H9 (cell line): ENCODE results near the gene BAHD1. TPM values are rescaled to one million over a fixed set of nuclear protein-coding genes. Genes with fewer than 3 reads are reported as not detected.

Experiments
- DNase-seq: peaks from one replicate; pipeline ENCODE4 v3.0.0-alpha.2; 2017
- H2AFZ ChIP-seq: one replicate; pipeline ENCODE4 v1.6.1; 2013; ENCODE audit warnings: mild to moderate bottlenecking, low read length, control low read depth, moderate library complexity
- H2AK5ac ChIP-seq: 2 replicates; pipeline ENCODE4 v1.6.1; 2013; ENCODE audit warnings: low read length, control low read depth, mixed read lengths; ENCODE audit not compliant: insufficient read length
- H2BK120ac ChIP-seq: one replicate; pipeline ENCODE4 v1.6.1; 2013; ENCODE audit warnings: low read depth, mild to moderate bottlenecking, low read length, control low read depth, inconsistent platforms; ENCODE audit not compliant: poor library complexity, severe bottlenecking
- H2BK12ac ChIP-seq: 2 replicates; pipeline ENCODE4 v1.6.1; 2013; ENCODE audit warnings: low read length, control low read depth, mixed read lengths, low read depth; ENCODE audit not compliant: insufficient read length
- H2BK15ac ChIP-seq: 2 replicates; pipeline ENCODE4 v1.6.1; 2013; ENCODE audit warnings: low read depth, low read length, control low read depth
- H2BK20ac ChIP-seq: one replicate; pipeline ENCODE4 v1.6.1; 2013; ENCODE audit warnings: low read depth, mild to moderate bottlenecking, low read length, control low read depth, inconsistent platforms; ENCODE audit not compliant: poor library complexity, severe bottlenecking
- H2BK5ac ChIP-seq: 2 replicates; pipeline ENCODE4 v1.6.1; 2013; ENCODE audit warnings: low read length, control low read depth, mixed read lengths; ENCODE audit not compliant: insufficient read length
- H3K14ac ChIP-seq: 2 replicates; pipeline ENCODE4 v1.6.1; 2013; ENCODE audit warnings: low read length, control low read depth; ENCODE audit not compliant: insufficient read depth
- H3K18ac ChIP-seq: 2 replicates; pipeline ENCODE4 v1.6.1; 2013; ENCODE audit warnings: low read depth, mild to moderate bottlenecking, mixed read lengths, low read length, control low read depth; ENCODE audit not compliant: insufficient read length
- H3K23ac ChIP-seq: 2 replicates; pipeline ENCODE4 v1.6.1; 2013; ENCODE audit warnings: low read length, control low read depth, mixed read lengths, low read depth; ENCODE audit not compliant: insufficient read length
- H3K23me2 ChIP-seq: 2 replicates; pipeline ENCODE4 v1.6.1; 2013; ENCODE audit warnings: low read depth, mild to moderate bottlenecking, mixed read lengths, low read length, control low read depth; ENCODE audit not compliant: insufficient read length, poor library complexity, severe bottlenecking
- H3K27ac ChIP-seq: 2 replicates; pipeline ENCODE4 v1.5.1; 2013; ENCODE audit warnings: low read length, control low read depth, mixed read lengths, low read depth; ENCODE audit not compliant: insufficient read length
- H3K27me3 ChIP-seq: 2 replicates; pipeline ENCODE4 v1.6.1; 2013; ENCODE audit warnings: low read length, control low read depth, inconsistent platforms; ENCODE audit not compliant: insufficient read depth
- H3K4ac ChIP-seq: 2 replicates; pipeline ENCODE4 v1.6.1; 2013; ENCODE audit warnings: low read depth, mild to moderate bottlenecking, control low read depth, inconsistent platforms, low read length, moderate library complexity
- H3K4me1 ChIP-seq: 2 replicates; pipeline ENCODE4 v1.6.1; 2013; ENCODE audit warnings: low read length, control low read depth, inconsistent platforms; ENCODE audit not compliant: insufficient read depth
- H3K4me2 ChIP-seq: 2 replicates; pipeline ENCODE4 v1.6.1; 2013; ENCODE audit warnings: low read length, control low read depth, mixed read lengths; ENCODE audit not compliant: insufficient read length, insufficient read depth
- H3K56ac ChIP-seq: 2 replicates; pipeline ENCODE4 v1.6.1; 2013; ENCODE audit warnings: low read depth, mild to moderate bottlenecking, mixed read lengths, low read length, control low read depth; ENCODE audit not compliant: insufficient read length
- H3K79me1 ChIP-seq: 2 replicates; pipeline ENCODE4 v1.6.1; 2013; ENCODE audit warnings: low read depth, mild to moderate bottlenecking, moderate library complexity, low read length, control low read depth, inconsistent platforms; ENCODE audit not compliant: insufficient read depth, poor library complexity, severe bottlenecking
- H3K79me2 ChIP-seq: 2 replicates; pipeline ENCODE4 v1.6.1; 2013; ENCODE audit warnings: low read length, control low read depth, inconsistent platforms; ENCODE audit not compliant: insufficient read depth
- H3K9ac ChIP-seq: 2 replicates; pipeline ENCODE4 v1.6.1; 2013; ENCODE audit warnings: low read length, control low read depth, mixed read lengths; ENCODE audit not compliant: insufficient read length; ENCODE audit errors: extremely low read depth
- H3K9me3 ChIP-seq: one replicate; pipeline ENCODE4 v1.6.1; 2013; ENCODE audit warnings: low read depth, low read length, inconsistent platforms; ENCODE audit not compliant: control insufficient read depth
- H3T11ph ChIP-seq: one replicate; pipeline ENCODE4 v1.6.1; 2013; ENCODE audit warnings: mild to moderate bottlenecking, low read length, control low read depth, inconsistent platforms
- H4K20me1 ChIP-seq: one replicate; pipeline ENCODE4 v1.6.1; 2013; ENCODE audit not compliant: control insufficient read depth, insufficient read length, insufficient read depth
- H4K5ac ChIP-seq: 2 replicates; pipeline ENCODE4 v1.6.1; 2013; ENCODE audit warnings: low read depth, mild to moderate bottlenecking, mixed read lengths, low read length, control low read depth; ENCODE audit not compliant: insufficient read length
- H4K8ac ChIP-seq: replicated peaks from 2 replicates; pipeline ENCODE4 v1.6.1; 2013; ENCODE audit warnings: low read length, control low read depth, mixed read lengths, low read depth; ENCODE audit not compliant: insufficient read length
- H4K91ac ChIP-seq: 2 replicates; pipeline ENCODE4 v1.6.1; 2013; ENCODE audit warnings: low read depth, mild to moderate bottlenecking, moderate library complexity, mixed read lengths, low read length, control low read depth; ENCODE audit not compliant: insufficient read length
- H3K27ac Mint-ChIP-seq, 3 experiments: 2 replicates in 2 of 3; 3 replicates in 1 of 3; pipeline ENCODE4 v1.8.0; 2020 to 2021; ENCODE audit warnings: mixed read lengths in 3 of 3, mild to moderate bottlenecking in 1 of 3, moderate library complexity in 1 of 3
- H3K27me3 Mint-ChIP-seq: 2 replicates; pipeline ENCODE4 v1.8.0; 2021; ENCODE audit warnings: low read depth, mild to moderate bottlenecking, moderate library complexity, mixed read lengths
- H3K36me3 Mint-ChIP-seq, 3 experiments: 2 replicates in 2 of 3; 3 replicates in 1 of 3; pipeline ENCODE4 v1.8.0; 2020 to 2021; ENCODE audit warnings: low read depth in 3 of 3, mixed read lengths in 3 of 3; ENCODE audit not compliant: insufficient read depth in 1 of 3
- H3K4me1 Mint-ChIP-seq, 2 experiments: 2 replicates each; pipeline ENCODE4 v1.8.0; 2020; ENCODE audit warnings: mixed read lengths in 2 of 2
- H3K4me3 Mint-ChIP-seq, 2 experiments: 2 replicates in 1 of 2; 3 replicates in 1 of 2; pipeline ENCODE4 v1.8.0; 2020 to 2021; ENCODE audit warnings: mild to moderate bottlenecking in 2 of 2, mixed read lengths in 2 of 2, moderate library complexity in 1 of 2
- H3K9me3 Mint-ChIP-seq, 2 experiments: 2 replicates in 1 of 2; 3 replicates in 1 of 2; pipeline ENCODE4 v1.8.0; 2020; ENCODE audit warnings: mild to moderate bottlenecking in 2 of 2, mixed read lengths in 2 of 2, moderate library complexity in 1 of 2
- WGBS: extraction: QIAGEN DNeasy Blood & Tissue Kit; methylation state at CpG from one replicate; pipeline ENCODE4 v1.1.7; 2013; ENCODE audit warnings: missing lambda C conversion rate, low lambda C conversion rate, mixed read lengths; ENCODE audit not compliant: insufficient read length; ENCODE audit errors: extremely low coverage; 5-methylcytosine and 5-hydroxymethylcytosine counted together
- total RNA-seq: library from RNA; stranded (reverse); gene quantifications from 2 replicates; pipeline ENCODE4 v1.2.1, GENCODE V29; 2021
- TF ChIP-seq, protein P1 (sequence below): fragments of 200-600 bp; sonication (generic); conservative IDR thresholded peaks from 3 replicates; pipeline ENCODE4 v1.8.0; 2021; ENCODE audit warnings: antibody characterized with exemption, mild to moderate bottlenecking

Gene BAHD1
- total RNA-seq, 1 experiment from 2014 or later, result 54.1 TPM

DNA sequence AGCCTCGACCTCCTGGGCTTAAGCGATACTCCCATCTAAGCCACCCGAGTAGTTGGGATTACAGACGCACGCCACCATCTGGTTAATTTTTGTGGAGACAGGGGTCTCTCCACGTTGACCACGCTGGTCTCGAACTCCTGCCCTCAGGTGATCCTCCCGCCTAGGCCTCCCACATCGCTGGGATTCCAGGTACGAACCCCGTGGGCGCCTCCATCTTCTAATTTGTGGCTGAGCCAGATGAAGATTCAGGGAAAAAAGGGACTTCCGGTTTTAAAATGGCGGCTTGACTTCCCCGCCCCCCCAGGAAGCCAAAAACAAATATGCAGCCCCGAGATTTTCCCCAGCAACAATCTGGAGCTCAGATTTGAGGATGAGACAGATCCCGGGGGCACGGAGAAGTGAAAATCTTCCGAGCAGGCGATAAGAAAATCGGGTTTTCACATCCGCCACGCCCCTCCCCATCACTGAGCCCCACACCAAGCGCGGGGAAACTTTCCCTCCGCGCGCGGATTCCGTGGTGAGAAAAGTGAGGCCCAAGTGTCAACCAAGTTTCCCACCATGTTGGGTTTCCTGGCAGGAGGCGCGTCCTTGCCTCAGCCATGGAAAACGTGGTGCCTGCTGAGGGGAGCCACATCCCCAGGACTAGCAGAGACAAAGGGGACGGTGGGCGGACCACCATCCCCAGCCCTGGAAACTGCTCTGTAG, 45.5 kb downstream of the BAHD1 start:
- Histone ChIP-seq H4K5ac (no peak overlapping the region), H3K79me1 (no peaks in the 10 kb centered on the region), H3K4me2 (no peak overlapping the region), H3T11ph (no peak overlapping the region), H3K18ac (no peak overlapping the region), H3K23me2 (no peaks in the 10 kb centered on the region), H3K4me1 (no peaks in the 10 kb centered on the region), H3K14ac (no peak overlapping the region), H3K23ac (no peak overlapping the region), H3K9me3 (no peaks in the 10 kb centered on the region), H3K79me2 (no peaks in the 10 kb centered on the region), H3K27ac (no peak overlapping the region), H4K91ac (no peak overlapping the region), H4K20me1 (no peaks in the 10 kb centered on the region), H2BK15ac (no peak overlapping the region), H2BK12ac (no peak overlapping the region), H2AFZ (no peak overlapping the region), H2BK20ac (no peak overlapping the region), H2BK5ac (no peak overlapping the region), H3K27me3 (no peaks in the 10 kb centered on the region), H3K56ac (no peak overlapping the region), H4K8ac (no peak overlapping the region), H3K9ac (no peak overlapping the region), H3K4ac (no peak overlapping the region), H2BK120ac (no peak overlapping the region), H2AK5ac (no peak overlapping the region)
- H3K4me3 Mint-ChIP-seq, result no peak overlapping the region
- H3K9me3 Mint-ChIP-seq, result no peaks in the 10 kb centered on the region
- TF ChIP-seq, protein P1, sequence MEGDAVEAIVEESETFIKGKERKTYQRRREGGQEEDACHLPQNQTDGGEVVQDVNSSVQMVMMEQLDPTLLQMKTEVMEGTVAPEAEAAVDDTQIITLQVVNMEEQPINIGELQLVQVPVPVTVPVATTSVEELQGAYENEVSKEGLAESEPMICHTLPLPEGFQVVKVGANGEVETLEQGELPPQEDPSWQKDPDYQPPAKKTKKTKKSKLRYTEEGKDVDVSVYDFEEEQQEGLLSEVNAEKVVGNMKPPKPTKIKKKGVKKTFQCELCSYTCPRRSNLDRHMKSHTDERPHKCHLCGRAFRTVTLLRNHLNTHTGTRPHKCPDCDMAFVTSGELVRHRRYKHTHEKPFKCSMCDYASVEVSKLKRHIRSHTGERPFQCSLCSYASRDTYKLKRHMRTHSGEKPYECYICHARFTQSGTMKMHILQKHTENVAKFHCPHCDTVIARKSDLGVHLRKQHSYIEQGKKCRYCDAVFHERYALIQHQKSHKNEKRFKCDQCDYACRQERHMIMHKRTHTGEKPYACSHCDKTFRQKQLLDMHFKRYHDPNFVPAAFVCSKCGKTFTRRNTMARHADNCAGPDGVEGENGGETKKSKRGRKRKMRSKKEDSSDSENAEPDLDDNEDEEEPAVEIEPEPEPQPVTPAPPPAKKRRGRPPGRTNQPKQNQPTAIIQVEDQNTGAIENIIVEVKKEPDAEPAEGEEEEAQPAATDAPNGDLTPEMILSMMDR, result no peak
- H3K27me3 Mint-ChIP-seq, result no peaks in the 10 kb centered on the region; the same call in none of the 2 replicates
- no peak overlapping the region for H3K27ac Mint-ChIP-seq
- no CpG with 5 or more reads among the region's 36 CpGs for WGBS
- H3K4me1 Mint-ChIP-seq, result no peaks in the 10 kb centered on the region
- no peak for DNase-seq
- no peaks in the 10 kb centered on the region; a peak in 1 of 7 replicates for H3K36me3 Mint-ChIP-seq
